Measurements from ENCODE around the gene ARAP1.

Gene ARAP1

DNA sequence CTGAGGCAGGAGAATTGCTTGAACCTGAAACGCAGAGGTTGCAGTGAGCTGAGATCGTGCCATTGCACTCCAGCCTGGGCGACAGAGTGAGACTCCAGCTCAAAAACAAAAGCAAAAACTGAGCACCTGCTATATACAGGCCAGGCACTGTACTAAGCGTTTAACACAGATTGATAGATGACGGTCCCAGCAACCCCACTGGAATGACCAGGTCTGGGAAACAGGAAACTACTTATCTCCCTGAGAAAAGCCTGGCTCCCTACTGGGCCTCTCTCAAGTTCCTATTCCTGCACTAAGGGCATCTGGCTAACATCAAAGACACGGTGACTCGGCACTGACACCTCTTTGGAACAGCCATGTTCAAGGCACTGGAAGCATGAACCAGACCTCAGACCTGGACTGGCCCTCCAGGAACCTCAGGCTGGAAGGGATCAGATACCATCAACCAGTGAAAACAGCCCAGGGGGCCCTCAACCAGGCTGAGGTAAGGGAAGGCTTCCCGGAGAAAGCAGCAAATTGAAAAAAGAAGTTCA, 16.6 kb downstream of the ARAP1 start:
- H3K27me3 ChIP-seq (ENCODE audit: insufficient read depth, poor library complexity, severe bottlenecking): no peaks in the 10 kb centered on the region
- H3K27ac ChIP-seq (replicated peaks): peak overlapping the region; percentile 82
- DNase-seq (ENCODE audit: low read depth in 1 of 2, low spot score in 1 of 2): peak in 1 of 2 experiments; percentile 51
- peak overlapping the region; percentile 19; the same call in 1 of the 2 replicates for H3K4me3 ChIP-seq (replicated peaks; ENCODE audit: insufficient read depth, low read length)
- TF ChIP-seq, protein P1, sequence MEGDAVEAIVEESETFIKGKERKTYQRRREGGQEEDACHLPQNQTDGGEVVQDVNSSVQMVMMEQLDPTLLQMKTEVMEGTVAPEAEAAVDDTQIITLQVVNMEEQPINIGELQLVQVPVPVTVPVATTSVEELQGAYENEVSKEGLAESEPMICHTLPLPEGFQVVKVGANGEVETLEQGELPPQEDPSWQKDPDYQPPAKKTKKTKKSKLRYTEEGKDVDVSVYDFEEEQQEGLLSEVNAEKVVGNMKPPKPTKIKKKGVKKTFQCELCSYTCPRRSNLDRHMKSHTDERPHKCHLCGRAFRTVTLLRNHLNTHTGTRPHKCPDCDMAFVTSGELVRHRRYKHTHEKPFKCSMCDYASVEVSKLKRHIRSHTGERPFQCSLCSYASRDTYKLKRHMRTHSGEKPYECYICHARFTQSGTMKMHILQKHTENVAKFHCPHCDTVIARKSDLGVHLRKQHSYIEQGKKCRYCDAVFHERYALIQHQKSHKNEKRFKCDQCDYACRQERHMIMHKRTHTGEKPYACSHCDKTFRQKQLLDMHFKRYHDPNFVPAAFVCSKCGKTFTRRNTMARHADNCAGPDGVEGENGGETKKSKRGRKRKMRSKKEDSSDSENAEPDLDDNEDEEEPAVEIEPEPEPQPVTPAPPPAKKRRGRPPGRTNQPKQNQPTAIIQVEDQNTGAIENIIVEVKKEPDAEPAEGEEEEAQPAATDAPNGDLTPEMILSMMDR (IDR thresholded peaks at IDR 0.05; ENCODE audit: insufficient read depth, low read length): no peak
- TF ChIP-seq GABPA (IDR thresholded peaks at IDR 0.05; ENCODE audit: low read depth) (no peak), POLR2AphosphoS5 (IDR thresholded peaks at IDR 0.05; ENCODE audit: low read depth) (no peak), SPI1 (IDR thresholded peaks at IDR 0.05; ENCODE audit: borderline replicate concordance, low read depth) (no peak)
- TF ChIP-seq, protein P2, sequence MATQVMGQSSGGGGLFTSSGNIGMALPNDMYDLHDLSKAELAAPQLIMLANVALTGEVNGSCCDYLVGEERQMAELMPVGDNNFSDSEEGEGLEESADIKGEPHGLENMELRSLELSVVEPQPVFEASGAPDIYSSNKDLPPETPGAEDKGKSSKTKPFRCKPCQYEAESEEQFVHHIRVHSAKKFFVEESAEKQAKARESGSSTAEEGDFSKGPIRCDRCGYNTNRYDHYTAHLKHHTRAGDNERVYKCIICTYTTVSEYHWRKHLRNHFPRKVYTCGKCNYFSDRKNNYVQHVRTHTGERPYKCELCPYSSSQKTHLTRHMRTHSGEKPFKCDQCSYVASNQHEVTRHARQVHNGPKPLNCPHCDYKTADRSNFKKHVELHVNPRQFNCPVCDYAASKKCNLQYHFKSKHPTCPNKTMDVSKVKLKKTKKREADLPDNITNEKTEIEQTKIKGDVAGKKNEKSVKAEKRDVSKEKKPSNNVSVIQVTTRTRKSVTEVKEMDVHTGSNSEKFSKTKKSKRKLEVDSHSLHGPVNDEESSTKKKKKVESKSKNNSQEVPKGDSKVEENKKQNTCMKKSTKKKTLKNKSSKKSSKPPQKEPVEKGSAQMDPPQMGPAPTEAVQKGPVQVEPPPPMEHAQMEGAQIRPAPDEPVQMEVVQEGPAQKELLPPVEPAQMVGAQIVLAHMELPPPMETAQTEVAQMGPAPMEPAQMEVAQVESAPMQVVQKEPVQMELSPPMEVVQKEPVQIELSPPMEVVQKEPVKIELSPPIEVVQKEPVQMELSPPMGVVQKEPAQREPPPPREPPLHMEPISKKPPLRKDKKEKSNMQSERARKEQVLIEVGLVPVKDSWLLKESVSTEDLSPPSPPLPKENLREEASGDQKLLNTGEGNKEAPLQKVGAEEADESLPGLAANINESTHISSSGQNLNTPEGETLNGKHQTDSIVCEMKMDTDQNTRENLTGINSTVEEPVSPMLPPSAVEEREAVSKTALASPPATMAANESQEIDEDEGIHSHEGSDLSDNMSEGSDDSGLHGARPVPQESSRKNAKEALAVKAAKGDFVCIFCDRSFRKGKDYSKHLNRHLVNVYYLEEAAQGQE (IDR thresholded peaks at IDR 0.05; ENCODE audit: insufficient replicate concordance, low read depth): no peak

DNA sequence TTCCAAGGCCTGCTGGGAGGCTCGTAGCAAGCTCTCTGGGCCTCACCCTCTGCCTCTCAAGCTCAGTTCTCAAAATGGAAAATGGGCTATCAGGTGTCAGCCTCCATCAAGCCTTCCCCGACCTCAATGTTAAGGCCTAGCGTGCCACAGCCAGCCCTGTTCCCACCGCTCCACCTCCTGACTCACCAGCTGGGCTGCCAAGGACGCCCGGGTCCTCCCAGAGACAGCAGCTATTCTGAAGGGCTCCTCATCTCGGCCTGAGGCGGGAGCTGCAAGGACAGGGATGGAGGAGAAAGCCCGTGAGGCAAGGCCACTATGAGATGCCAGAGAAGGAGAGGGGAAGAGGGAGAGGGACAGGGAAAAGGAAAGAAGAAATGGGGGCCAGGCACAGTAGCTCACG, 19.9 kb downstream of the ARAP1 start:
- TF ChIP-seq SPI1 (IDR thresholded peaks at IDR 0.05; ENCODE audit: borderline replicate concordance, low read depth): no peak
- TF ChIP-seq, protein P1 (IDR thresholded peaks at IDR 0.05; ENCODE audit: insufficient read depth, low read length): no peak
- Histone ChIP-seq H3K27ac (replicated peaks) (no peak overlapping the region), H3K27me3 (ENCODE audit: insufficient read depth, poor library complexity, severe bottlenecking) (no peaks in the 10 kb centered on the region), H3K4me3 (replicated peaks; ENCODE audit: insufficient read depth, low read length) (no peak overlapping the region)
- no peak for DNase-seq (ENCODE audit: low read depth in 1 of 2, low spot score in 1 of 2)

DNA sequence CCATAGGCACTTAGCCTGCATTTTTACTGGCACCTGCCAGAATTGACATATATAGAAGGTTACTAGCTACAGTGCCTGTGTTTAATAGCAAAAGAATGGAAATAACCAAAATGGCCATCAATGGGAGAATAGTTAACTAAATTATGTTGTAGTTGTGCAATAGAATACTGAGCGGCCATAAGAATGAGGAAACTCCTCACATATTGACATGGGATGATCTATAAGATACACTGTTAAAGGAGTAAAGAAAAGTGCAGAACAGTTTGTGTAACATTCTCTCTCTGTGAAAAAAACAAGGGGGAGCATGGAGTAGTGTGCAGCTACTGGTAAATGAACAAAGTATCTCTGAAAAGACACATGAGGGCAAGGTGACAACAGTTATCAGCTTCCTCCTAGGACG, 21.5 kb downstream of the ARAP1 start:
- TF ChIP-seq POLR2AphosphoS5 (IDR thresholded peaks at IDR 0.05; ENCODE audit: low read depth): no peak
- no peak for TF ChIP-seq SPI1 (IDR thresholded peaks at IDR 0.05; ENCODE audit: borderline replicate concordance, low read depth)
- TF ChIP-seq, protein P2 (IDR thresholded peaks at IDR 0.05; ENCODE audit: insufficient replicate concordance, low read depth): no peak
- TF ChIP-seq GABPA (IDR thresholded peaks at IDR 0.05; ENCODE audit: low read depth): no peak
- TF ChIP-seq, protein P1 (IDR thresholded peaks at IDR 0.05; ENCODE audit: insufficient read depth, low read length): no peak
- no peaks in the 10 kb centered on the region for H3K27me3 ChIP-seq (ENCODE audit: insufficient read depth, poor library complexity, severe bottlenecking)
- no peak overlapping the region for H3K4me3 ChIP-seq (replicated peaks; ENCODE audit: insufficient read depth, low read length)
- no peak overlapping the region for H3K27ac ChIP-seq (replicated peaks)
- no peak for DNase-seq (ENCODE audit: low read depth in 1 of 2, low spot score in 1 of 2)

DNA sequence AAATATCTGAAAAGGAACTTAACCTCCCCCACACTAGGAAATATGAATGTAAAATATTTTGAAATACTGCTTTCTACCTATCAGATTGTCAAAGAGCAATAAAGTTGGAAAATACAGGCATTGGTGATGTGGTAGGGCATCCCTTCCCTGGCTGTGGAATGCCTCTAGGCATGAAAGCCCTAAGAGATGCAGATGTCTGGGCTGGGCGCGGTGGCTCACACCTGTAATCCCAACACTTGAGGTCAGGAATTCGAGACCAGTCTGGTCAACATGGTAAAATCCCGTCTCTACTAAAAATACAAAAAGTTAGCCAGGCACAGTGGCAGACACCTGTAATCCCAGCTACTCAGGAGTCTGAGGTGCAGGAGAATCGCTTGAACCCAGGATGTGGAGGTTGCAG, 22.0 kb downstream of the ARAP1 start:
- H3K4me3 ChIP-seq (replicated peaks; ENCODE audit: insufficient read depth, low read length): no peak overlapping the region
- no peaks in the 10 kb centered on the region for H3K27me3 ChIP-seq (ENCODE audit: insufficient read depth, poor library complexity, severe bottlenecking)
- DNase-seq (ENCODE audit: low read depth in 1 of 2, low spot score in 1 of 2): no peak
- TF ChIP-seq POLR2AphosphoS5 (IDR thresholded peaks at IDR 0.05; ENCODE audit: low read depth) (no peak), SPI1 (IDR thresholded peaks at IDR 0.05; ENCODE audit: borderline replicate concordance, low read depth) (no peak), GABPA (IDR thresholded peaks at IDR 0.05; ENCODE audit: low read depth) (no peak)
- TF ChIP-seq, protein P1 (IDR thresholded peaks at IDR 0.05; ENCODE audit: insufficient read depth, low read length): no peak
- TF ChIP-seq, protein P2 (IDR thresholded peaks at IDR 0.05; ENCODE audit: insufficient replicate concordance, low read depth): no peak
- no peak overlapping the region for H3K27ac ChIP-seq (replicated peaks)
